Cardiac muscle cell (in vitro differentiated cells and primary cell): ENCODE data around the gene SLC35A2. TPM values are rescaled to one million over a fixed set of nuclear protein-coding genes. Genes with fewer than 3 reads are reported as not detected.

ENCODE experiments used
- DNase-seq, 2 donors: peaks; one replicate each; pipeline versions ENCODE4 v3.0.0 to v3.0.0-alpha.2; 2010 to 2017; ENCODE audit warnings: low read depth in 1 of 2, low spot score in 1 of 2
- H3K27ac ChIP-seq: fragments of 200-600 bp; sonication (generic); 2 replicates; pipeline ENCODE4 v1.5.1; 2016
- H3K27me3 ChIP-seq: fragments of 200-600 bp; sonication (generic); 2 replicates; pipeline ENCODE4 v1.6.0; 2016; ENCODE audit warnings: control low read depth
- H3K36me3 ChIP-seq: fragments of 200-600 bp; sonication (generic); 2 replicates; pipeline ENCODE4 v1.5.1; 2016; ENCODE audit warnings: control low read depth
- H3K4me1 ChIP-seq: fragments of 200-600 bp; sonication (generic); 2 replicates; pipeline ENCODE4 v1.8.1; 2017; ENCODE audit warnings: low read depth, mild to moderate bottlenecking, mixed run types
- H3K4me3 ChIP-seq: fragments of 200-600 bp; sonication (generic); 2 replicates; pipeline ENCODE4 v1.5.1; 2016; ENCODE audit warnings: mild to moderate bottlenecking
- H3K9me3 ChIP-seq: fragments of 200-600 bp; sonication (generic); 2 replicates; pipeline ENCODE4 v1.5.1; 2017; ENCODE audit warnings: low read depth, mild to moderate bottlenecking, control low read depth
- polyA plus RNA-seq: library from polyadenylated mRNA; unstranded; fragments of >200 nt; fragmentation: Nextera tagmentation; extraction: Ambion mirVana; gene quantifications from 2 replicates; pipeline ENCODE4 v1.2.1, GENCODE V29; 2016
- total RNA-seq: library from RNA; depleted of rRNA; stranded (reverse); fragments of >200 nt; gene quantifications from 2 replicates; pipeline ENCODE4 v1.2.3, GENCODE V29; 2016
- TF ChIP-seq, protein P1 (sequence below): IDR thresholded peaks from 2 replicates; pipeline ENCODE4 v1.5.1; 2012; ENCODE audit warnings: low read depth, mild to moderate bottlenecking, low read length

The SLC35A2 gene
- total and polyA plus RNA-seq, 2 experiments from 2014 or later = 22.2 to 41.8 TPM

DNA sequence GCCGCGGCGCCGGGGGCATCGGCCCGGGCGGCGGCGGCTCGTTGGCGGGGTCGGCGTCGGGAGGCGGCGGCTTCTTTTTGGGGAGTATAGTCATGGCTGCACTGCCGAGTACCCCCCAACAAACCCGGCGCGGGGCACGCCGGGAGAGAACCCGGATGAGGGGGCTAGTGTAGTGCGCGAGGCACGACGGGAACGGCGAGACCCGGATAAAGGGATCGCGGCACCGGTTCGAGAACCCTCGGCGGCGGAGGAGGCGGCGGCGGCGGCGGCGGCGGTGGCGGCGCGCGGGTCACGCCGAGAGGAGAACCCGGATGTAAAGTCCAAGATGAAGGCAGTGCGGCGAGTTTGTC lies 46.0 kb upstream of the SLC35A2 start, which contains the start of gene OTUD5:
TSS of gene OTUD5 (minus strand) at position 131 of the 350 bp plus-strand sequence. CDS start at position 94, 37 bp downstream.
- no peaks in the 10 kb centered on the region for H3K9me3 ChIP-seq
- TF ChIP-seq, protein P1, sequence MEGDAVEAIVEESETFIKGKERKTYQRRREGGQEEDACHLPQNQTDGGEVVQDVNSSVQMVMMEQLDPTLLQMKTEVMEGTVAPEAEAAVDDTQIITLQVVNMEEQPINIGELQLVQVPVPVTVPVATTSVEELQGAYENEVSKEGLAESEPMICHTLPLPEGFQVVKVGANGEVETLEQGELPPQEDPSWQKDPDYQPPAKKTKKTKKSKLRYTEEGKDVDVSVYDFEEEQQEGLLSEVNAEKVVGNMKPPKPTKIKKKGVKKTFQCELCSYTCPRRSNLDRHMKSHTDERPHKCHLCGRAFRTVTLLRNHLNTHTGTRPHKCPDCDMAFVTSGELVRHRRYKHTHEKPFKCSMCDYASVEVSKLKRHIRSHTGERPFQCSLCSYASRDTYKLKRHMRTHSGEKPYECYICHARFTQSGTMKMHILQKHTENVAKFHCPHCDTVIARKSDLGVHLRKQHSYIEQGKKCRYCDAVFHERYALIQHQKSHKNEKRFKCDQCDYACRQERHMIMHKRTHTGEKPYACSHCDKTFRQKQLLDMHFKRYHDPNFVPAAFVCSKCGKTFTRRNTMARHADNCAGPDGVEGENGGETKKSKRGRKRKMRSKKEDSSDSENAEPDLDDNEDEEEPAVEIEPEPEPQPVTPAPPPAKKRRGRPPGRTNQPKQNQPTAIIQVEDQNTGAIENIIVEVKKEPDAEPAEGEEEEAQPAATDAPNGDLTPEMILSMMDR = no peak
- no peak for DNase-seq
- H3K4me3 ChIP-seq = peak within 1 kb of the TSS; percentile 69
- peak within 1 kb of the TSS; percentile 100 for H3K27ac ChIP-seq
- no peaks in the 10 kb centered on the region for H3K36me3 ChIP-seq
- no peaks in the 10 kb centered on the region for H3K27me3 ChIP-seq
- peaks cover 16% of the 10 kb centered on the region for H3K4me1 ChIP-seq

DNA sequence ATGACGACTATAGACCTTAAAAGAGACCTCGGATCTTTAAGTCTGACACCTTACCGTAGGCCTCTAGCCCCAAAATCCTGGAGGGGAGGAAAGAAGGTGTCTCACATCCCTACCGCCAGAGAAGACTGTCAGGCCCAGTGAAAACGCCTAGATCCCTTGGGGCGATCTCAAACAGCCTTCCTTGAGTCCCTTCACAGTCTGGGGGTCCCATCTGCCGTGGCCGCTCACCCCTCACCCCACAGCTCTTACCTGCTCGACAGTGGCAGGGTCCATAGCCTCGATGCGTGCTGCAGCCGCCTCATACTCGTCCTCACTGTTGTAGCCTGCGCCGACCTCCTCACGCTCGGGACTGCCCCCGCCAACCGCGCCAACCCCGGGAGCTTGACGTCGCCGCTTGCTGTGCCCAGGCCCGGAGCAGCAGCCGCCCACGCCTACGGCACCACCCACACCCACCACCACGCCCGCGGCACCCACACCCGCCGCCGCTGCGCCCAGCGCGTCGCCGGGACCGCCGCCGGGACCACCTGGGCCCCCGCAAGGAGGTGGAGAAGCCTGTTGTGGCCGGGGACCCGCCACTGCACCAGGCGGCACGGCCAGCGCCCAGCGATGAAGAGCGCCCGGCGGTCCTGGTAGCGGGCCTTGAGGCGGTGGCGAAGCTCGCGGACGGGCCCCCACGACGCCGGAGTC lies 45.4 kb upstream of the SLC35A2 start:
- no peaks in the 10 kb centered on the region for H3K27me3 ChIP-seq
- H3K27ac ChIP-seq = peak overlapping the region; percentile 100
- no peaks in the 10 kb centered on the region for H3K36me3 ChIP-seq
- H3K9me3 ChIP-seq = no peaks in the 10 kb centered on the region
- TF ChIP-seq, protein P1 = no peak
- peak; percentile 6 to 15 for DNase-seq
- H3K4me3 ChIP-seq = peak overlapping the region; percentile 69
- peaks cover 10% of the 10 kb centered on the region for H3K4me1 ChIP-seq

DNA sequence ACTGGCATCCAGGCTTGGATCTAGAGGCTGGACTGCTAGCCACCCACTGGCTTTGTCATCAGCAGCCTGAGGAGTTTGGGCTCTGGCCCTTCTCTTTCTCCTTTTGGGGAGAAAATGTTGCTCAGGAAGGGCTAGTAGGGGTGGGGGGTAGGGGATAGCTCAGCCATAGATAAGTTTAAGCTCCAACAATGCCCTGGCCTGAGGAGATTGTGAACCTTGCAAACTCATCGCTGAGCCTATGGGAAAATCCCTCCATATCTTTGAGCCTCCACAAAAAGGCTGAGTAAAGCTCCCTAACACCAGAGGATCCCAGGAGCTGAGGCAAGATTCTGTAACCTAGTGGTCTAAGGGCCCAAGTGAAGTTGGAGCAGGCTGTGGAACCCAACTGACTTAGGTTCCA lies 37.1 kb upstream of the SLC35A2 start:
- no peak overlapping the region for H3K27ac ChIP-seq
- H3K27me3 ChIP-seq = no peaks in the 10 kb centered on the region
- TF ChIP-seq, protein P1 = no peak
- no peaks in the 10 kb centered on the region for H3K4me1 ChIP-seq
- H3K36me3 ChIP-seq = no peaks in the 10 kb centered on the region
- no peak overlapping the region for H3K4me3 ChIP-seq
- no peaks in the 10 kb centered on the region for H3K9me3 ChIP-seq
- no peak for DNase-seq

DNA sequence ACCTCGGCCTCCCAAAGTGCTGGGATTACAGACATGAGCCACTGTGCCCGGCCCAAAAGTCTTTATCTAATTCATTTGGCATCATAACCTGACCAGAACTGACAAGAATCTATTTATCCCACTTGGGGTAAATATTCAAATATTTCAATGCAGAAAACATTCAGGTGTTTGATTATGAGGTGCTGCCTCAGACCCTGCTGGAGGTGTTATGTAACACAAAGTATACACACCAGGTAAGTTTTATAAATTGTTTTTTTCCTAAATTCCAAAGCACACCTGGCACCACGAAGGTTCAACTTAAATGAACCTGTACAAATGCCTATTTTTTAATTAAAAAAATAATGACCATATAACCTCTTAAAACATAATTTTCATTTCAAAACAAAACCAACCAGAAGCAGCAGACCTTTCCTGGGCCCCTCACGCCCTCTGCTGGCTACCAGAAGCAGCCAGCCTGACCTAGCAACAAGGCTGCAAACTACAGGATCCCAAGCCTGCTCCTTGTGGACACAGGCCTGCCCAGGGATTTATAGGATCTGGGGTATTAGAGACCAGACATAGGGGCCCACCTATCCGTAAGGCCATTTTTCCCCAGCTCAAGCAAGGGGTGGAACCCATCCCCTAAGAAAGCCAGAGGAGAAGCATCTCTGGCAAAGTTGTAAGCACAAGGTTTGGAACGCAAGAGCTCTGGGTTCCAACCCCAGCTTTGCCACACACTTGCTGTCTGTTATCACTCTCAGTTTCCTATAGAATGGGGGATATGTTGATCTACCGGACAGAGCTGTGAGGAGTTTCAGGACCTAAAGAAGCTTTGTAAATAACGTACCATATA lies 34.3 kb upstream of the SLC35A2 start:
- TF ChIP-seq, protein P1 = peak; percentile 75
- Histone ChIP-seq H3K9me3 (no peaks in the 10 kb centered on the region), H3K4me3 (no peak overlapping the region), H3K27ac (peak overlapping the region; percentile 10), H3K27me3 (no peaks in the 10 kb centered on the region), H3K4me1 (no peaks in the 10 kb centered on the region), H3K36me3 (no peaks in the 10 kb centered on the region)
- DNase-seq = peak; percentile 59 to 67

DNA sequence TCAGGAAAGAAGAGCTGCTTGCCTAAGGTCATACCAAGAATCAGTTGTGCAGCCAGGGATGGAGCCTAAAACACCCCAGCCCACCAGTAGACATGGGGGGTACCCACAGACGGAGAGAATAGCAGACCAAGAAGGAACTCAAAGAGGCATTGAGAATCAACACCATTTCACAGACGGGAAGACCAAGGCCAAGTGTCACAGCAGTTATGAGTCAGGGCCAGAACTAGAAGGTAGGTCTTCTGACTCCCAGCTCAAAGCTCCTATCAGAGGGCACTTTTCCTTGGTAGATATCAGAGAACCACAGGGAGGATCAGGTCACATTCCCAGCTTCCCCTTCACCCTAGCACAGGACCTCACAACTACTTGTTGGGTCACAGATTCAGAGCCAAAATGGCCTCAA lies 31.4 kb upstream of the SLC35A2 start:
- Histone ChIP-seq H3K9me3 (no peaks in the 10 kb centered on the region), H3K27me3 (no peaks in the 10 kb centered on the region), H3K27ac (no peak overlapping the region), H3K4me3 (no peak overlapping the region), H3K36me3 (no peaks in the 10 kb centered on the region), H3K4me1 (no peaks in the 10 kb centered on the region)
- no peak for DNase-seq
- TF ChIP-seq, protein P1 = no peak
